Left colon (tissue), 2 donors: ENCODE data around the gene RRAGD. TPM values are rescaled to one million over a fixed set of nuclear protein-coding genes. Genes with fewer than 3 reads are reported as not detected.

ENCODE experiments used
- ATAC-seq: fragments of 200-7000 bp; cut with Tn5 transposase; one replicate; pipeline ENCODE4 v1.9.1; 2020; ENCODE audit warnings: mild to moderate bottlenecking, moderate library complexity
- DNase-seq, 2 donors: peaks; one replicate each; pipeline ENCODE4 v3.0.0-alpha.2; 2020
- intact Hi-C, 2 donors: fragments of 100-400 bp; cut with DNase I in 1 of 2; cut with micrococcal nuclease in 1 of 2; formaldehyde crosslinking; loops; one replicate each; pipeline versions ENCODE4 v1.11.2 to v1.14.0; 2022; cut with DNase I, micrococcal nuclease
- total RNA-seq, 2 donors: library from RNA; stranded (reverse); fragmentation: NEBNext Ultra II Directional; extraction: Animal tissue kit (Norgen Biotek cat#: 25700); gene quantifications; one replicate each; pipeline ENCODE4 v1.2.1, GENCODE V29; 2021
- donor health status: DM: no; HTN: no; CAD: no.
- donor health status: DM: yes; HTN: yes; CAD: no.

The RRAGD gene
- total RNA-seq, 2 donors from 2014 or later = 1.4 to 5.9 TPM

DNA sequence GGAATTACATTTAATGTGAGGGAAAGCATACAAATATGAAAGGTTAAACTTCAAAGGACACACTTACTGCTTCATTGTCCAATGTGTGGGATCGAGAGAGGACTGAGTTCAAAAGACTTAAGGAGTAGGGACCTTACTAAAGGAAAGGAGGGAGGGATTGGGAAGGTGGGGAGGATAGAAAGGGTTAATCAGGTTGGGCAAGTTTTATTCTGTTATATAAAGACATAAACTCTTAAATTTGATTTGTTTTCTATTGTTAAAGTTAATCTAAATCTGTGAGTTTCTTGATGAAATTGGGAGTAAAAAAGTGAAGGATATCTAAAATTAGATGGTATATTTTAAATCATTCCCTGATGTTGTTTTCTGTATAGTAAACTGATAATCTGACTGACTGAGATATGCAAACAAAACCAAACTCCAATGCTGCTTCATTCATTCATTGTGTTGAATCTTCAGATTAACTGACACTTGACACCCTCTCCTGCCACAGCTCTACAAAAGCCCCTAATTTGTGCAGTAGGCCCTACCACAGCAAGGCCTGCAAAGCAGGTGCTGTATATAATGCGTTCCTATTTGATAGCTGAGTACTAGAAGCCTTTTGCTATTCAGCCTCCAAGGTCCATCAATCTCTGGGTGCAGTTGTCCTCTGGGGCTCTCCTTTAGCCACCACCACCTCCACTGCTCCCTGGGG, 58.2 kb downstream of the RRAGD start:
- intact Hi-C loops = no loop called here
- ATAC-seq = no peak
- no peak for DNase-seq

GRCh38 chr6:89353118-89353556, 58.9 kb downstream of the RRAGD start:
- no peak for DNase-seq
- intact Hi-C loops = no loop called here
- no peak for ATAC-seq

- ATAC-seq (peak; percentile 93), DNase-seq (peak; percentile 96)
- intact Hi-C loops = no loop called here
Observed at GRCh38 chr6:89352278-89353117, 59.6 kb downstream of the RRAGD start, which contains the start of gene UBE2J1. UBE2J1 (minus strand) TSS chr6:89352722; CDS start chr6:89352569, 153 bp downstream.

GRCh38 chr6:89351671-89352277, 60.3 kb downstream of the RRAGD start:
- ATAC-seq (peak; percentile 59), DNase-seq (no peak)
- intact Hi-C loops = no loop called here

DNA sequence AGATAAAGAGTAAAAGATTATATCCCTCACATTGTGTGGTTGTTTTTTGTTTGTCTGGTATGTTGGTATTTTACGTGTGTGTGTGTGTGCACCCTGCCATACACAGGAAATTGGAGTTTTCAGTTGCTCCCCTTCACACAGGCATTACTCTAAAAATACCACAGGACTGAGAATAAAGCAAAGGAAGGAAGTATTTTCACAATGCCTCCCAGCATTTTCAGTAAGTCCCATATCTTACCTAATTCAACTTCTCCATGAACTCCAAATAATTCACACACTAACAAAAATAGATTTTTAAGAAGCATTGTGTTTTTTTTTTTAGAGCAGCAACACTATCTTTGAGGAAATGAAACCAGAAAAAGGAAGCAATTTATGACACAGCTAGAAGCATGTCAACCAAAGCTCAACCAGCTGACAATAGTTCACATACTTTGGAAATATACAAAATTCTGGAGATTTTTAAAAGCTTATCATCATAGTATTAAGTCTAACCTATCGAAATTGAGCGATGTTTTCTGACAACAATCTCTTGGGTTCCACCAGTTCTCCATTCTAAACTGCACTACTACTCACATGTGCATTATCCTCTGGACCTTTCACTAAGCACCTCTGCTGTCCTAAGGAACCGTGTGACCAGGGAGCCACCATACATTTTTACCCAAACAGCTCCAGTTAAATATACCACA, 61.6 kb downstream of the RRAGD start:
- DNase-seq (no peak), ATAC-seq (no peak)
- intact Hi-C loops = no loop called here

GRCh38 chr6:89348372-89348771, 63.7 kb downstream of the RRAGD start:
- no peak for DNase-seq
- no peak for ATAC-seq
- intact Hi-C loops = no loop called here

DNA sequence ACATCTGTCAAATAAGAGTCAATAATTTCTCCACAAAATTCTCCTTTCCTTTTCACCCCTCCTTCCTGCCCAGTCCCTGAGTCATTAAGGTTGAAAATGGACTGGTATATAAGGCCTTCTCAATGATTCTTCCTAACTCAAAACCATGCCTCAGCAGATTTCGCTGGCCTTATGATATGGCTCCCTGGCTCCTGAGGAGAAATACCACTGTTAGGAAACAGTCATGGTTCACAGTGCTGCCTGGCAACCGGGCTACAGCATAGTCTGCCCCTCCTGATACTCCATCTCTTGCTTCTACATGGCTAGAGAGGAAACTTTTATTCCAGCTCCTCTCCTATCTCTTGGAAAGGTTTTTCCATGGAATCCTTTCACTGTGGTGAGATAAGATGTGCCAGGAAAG, 64.2 kb downstream of the RRAGD start:
- intact Hi-C loops = no loop called here
- no peak for DNase-seq
- ATAC-seq = no peak

DNA sequence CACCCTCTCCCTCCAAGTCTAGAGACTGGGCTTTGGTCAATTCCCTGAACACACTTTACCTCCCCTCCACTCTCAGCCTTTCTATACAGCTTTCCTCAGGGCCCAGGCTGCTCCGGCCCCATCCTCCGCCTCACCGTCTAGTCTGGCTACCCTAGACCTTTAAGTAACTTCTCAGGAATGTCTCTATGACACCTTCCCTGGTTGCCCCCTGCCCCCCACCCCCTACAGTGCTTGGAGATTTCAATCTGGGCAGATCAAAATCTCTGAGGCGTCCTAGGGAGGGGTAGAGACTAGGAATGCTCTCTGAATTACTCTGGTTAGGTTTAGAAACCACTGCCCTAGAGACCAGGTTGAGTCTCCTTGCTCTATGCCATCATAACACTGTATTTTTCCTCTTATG, 65.6 kb downstream of the RRAGD start:
- ATAC-seq (no peak), DNase-seq (no peak)
- intact Hi-C loops = no loop called here

DNA sequence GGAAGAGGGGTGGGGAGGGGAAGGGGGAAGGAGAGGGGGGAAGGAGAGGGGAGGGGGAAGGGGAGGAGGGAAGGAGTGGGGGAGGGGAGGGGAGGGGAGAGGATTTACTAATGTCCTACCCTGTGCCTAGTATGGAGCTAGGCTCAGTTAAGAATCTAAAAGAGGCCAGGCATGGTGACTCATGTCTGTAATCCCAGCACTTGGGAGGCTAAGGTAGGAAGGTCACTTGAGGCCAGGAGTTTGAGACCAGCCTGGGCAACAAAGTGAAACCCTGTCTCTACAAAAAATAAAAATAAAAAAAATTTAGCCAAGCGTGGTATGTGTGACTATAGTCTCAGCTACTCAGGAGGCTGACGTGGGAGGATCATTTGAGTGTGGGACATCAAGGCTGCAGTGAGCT, 72.5 kb downstream of the RRAGD start:
- DNase-seq (no peak), ATAC-seq (no peak)
- intact Hi-C loops = no loop called here

DNA sequence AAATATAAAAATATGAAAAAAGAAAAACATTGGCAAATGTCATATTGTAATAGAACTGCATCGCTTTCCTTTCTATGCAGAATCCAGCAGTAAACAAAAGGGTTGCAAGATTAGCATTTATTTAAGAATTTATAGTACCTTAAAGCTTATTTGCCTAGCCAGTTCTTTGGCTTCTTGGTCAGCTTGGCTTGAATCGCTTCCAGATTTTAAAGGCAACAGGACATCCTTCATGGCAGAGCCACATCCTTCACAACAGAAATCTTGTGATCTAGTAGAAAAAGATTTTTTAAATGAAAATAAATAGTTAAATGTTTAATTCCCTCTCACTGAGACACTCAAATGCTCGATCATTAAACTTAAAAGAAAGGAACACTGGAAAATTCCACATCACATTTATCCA, 76.9 kb downstream of the RRAGD start:
- DNase-seq (no peak), ATAC-seq (no peak)
- intact Hi-C loops = no loop called here

DNA sequence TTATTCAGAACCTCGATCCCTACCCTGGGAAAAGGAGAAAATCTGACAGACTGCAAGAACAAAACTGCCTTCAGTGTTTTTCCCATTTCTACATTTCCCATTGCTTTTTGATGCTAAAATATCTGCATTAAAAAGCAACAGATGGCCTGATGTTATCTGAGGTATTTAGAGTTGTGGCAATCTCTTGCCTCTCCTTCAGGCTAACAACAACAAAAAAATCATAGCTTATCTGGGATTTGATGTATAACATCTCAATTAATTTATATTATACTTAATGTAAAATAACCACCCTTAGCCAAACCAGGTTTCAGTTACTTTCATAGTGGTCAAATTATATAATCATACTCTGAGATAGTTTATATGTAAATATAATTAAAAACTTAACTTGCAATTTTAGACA, 81.2 kb downstream of the RRAGD start:
- ATAC-seq (no peak), DNase-seq (no peak)
- intact Hi-C loops = no loop called here

GRCh38 chr6:89328976-89329375, 83.1 kb downstream of the RRAGD start:
- intact Hi-C loops = no loop called here
- no peak for ATAC-seq
- no peak for DNase-seq

GRCh38 chr6:89324304-89324703, 87.8 kb downstream of the RRAGD start:
- ATAC-seq (no peak), DNase-seq (no peak)
- intact Hi-C loops = no loop called here

DNA sequence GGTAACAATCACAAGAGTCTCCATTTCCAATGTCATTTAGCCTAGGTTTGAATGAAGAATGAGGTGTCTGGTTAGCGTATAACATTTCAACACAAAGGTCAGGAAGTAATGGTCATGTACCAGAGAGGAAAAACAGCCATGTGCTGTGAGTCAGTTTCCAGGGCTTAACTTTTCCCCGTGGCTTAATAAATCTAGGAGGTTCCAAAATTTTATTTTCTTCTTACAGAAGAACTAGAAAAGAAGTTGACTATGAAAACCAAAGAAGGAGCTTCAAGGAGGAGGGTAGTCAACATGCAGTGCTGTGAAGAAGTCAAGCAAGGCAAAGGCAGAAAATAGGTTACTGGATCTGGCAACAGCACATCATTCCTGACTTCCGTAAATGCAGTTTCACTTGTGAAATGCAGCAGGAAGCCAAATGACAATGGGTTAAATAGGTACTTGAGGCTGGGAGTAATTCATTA, 88.5 kb downstream of the RRAGD start:
- ATAC-seq (no peak), DNase-seq (no peak)
- intact Hi-C loops = no loop called here

- intact Hi-C loops = no loop called here
- ATAC-seq = peak; percentile 52
- no peak for DNase-seq
Observed at GRCh38 chr6:89321131-89321970, 90.7 kb downstream of the RRAGD start.

- no peak for ATAC-seq
Observed at GRCh38 chr6:89320012-89320559, 92.0 kb downstream of the RRAGD start.

GRCh38 chr6:89317067-89317466, 95.0 kb downstream of the RRAGD start:
- ATAC-seq (no peak), DNase-seq (no peak)
- intact Hi-C loops = no loop called here

More at GRCh38 chr6:89320012-89320559, 92.0 kb downstream of the RRAGD start:
- DNase-seq = no peak
- intact Hi-C loops = no loop called here

GRCh38 chr6:89315249-89315885, 96.7 kb downstream of the RRAGD start, which contains the start of gene GABRR2:
GABRR2 (minus strand) TSS chr6:89315299; CDS start chr6:89315165, 134 bp downstream.
- DNase-seq = no peak
- intact Hi-C loops = no loop called here
- ATAC-seq = no peak
